Right renal pelvis (tissue), 4 donors: ENCODE data around the gene YARS1. TPM values are rescaled to one million over a fixed set of nuclear protein-coding genes. Genes with fewer than 3 reads are reported as not detected.

ENCODE experiments used
- DNase-seq, 4 donors: peaks; one replicate each; pipeline ENCODE4 v3.0.0-alpha.2; 2013; ENCODE audit warnings: low read depth in 4 of 4, low spot score in 3 of 4, missing footprints in 1 of 4
- polyA plus RNA-seq, 4 donors: library from polyadenylated mRNA; unstranded; fragments of 120-200 nt; gene quantifications; one replicate each; pipeline ENCODE4 v1.2.1, GENCODE V29; 2013; ENCODE audit not compliant: insufficient read length in 4 of 4

YARS1 gene
- polyA plus RNA-seq, 4 donors, result 56.2 to 60.3 (median 59.1) TPM

- DNase-seq, result no peak
Observed at GRCh38 chr1:32748926-32749325, 68.2 kb downstream of the YARS1 start.

GRCh38 chr1:32748348-32748747 lies 68.8 kb downstream of the YARS1 start:
- no peak for DNase-seq

- no peak for DNase-seq
Observed at GRCh38 chr1:32746130-32746529, 71.0 kb downstream of the YARS1 start.

GRCh38 chr1:32744071-32744425 lies 73.1 kb downstream of the YARS1 start:
- no peak for DNase-seq

- no peak for DNase-seq
Observed at GRCh38 chr1:32743380-32744070, 73.6 kb downstream of the YARS1 start.

- DNase-seq, result no peak
Observed at GRCh38 chr1:32742956-32743355, 74.2 kb downstream of the YARS1 start.

- DNase-seq, result no peak
Observed at GRCh38 chr1:32742199-32742947, 74.8 kb downstream of the YARS1 start.

- DNase-seq, result no peak
Observed at GRCh38 chr1:32741413-32742198, 75.6 kb downstream of the YARS1 start.

- DNase-seq, result no peak
Observed at GRCh38 chr1:32741059-32741412, 76.1 kb downstream of the YARS1 start.

- no peak for DNase-seq
Observed at GRCh38 chr1:32736812-32737791, 80.1 kb downstream of the YARS1 start.

GRCh38 chr1:32733582-32734321 lies 83.4 kb downstream of the YARS1 start:
- DNase-seq, result no peak

- DNase-seq, result no peak
Observed at GRCh38 chr1:32729254-32730046, 87.7 kb downstream of the YARS1 start.

- no peak for DNase-seq
Observed at GRCh38 chr1:32728413-32729077, 88.6 kb downstream of the YARS1 start.

GRCh38 chr1:32727876-32728275 lies 89.3 kb downstream of the YARS1 start:
- DNase-seq, result no peak

GRCh38 chr1:32725615-32725982 lies 91.6 kb downstream of the YARS1 start:
- no peak for DNase-seq
